Measurements from ENCODE around the gene MIEN1.

GRCh38 chr17:39765175-39765574 is 34.8 kb upstream of the MIEN1 start:
- TF ChIP-seq CTCF (IDR thresholded peaks at IDR 0.05) (no peak), EZH2phosphoT487 (IDR thresholded peaks at IDR 0.05) (no peak)

All from neural progenitor cell (in vitro differentiated cells).